ENCODE data around the gene CAPN7. TPM values are rescaled to one million over a fixed set of nuclear protein-coding genes. Genes with fewer than 3 reads are reported as not detected.

CAPN7 gene
- total and polyA plus RNA-seq, 8 donors, result 7.1 to 23.9 (median 18.8) TPM

DNA sequence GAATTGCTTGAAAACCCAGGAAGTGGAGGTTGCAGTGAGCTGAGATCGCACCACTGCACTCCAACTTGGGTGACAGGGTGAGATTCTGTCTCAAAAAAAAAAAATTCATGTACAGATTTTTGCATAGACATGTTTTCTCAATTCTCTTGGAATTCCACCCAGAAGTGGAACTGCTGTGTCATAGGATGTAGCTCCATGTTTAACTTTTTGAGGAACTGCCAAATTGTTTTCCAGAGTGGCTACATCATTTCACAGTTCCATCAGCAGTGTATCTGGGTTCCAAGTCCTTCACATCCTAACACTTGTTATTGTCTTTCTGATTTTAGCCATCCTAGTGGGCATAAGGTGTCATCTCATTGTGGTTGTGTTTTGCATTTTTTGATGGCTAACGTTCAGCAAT, 9.9 kb downstream of the CAPN7 start:
- peaks cover 7 to 41% (median 19%) of the 10 kb centered on the region in 3 donors for H3K36me3 ChIP-seq
- H3K27ac ChIP-seq, result no peak overlapping the region
- H3K9me3 ChIP-seq, result no peaks in the 10 kb centered on the region
- no peak overlapping the region for H3K4me3 ChIP-seq
- H3K4me1 ChIP-seq, result peaks cover 0 to 9% (median 0%) of the 10 kb centered on the region in 3 donors
- intact Hi-C loops (cut with DNase I), result no loop called here
- FAIRE-seq (no peak), ATAC-seq (no peak), DNase-seq (no peak)
- WGBS, 2 donors, result 75 to 86% methylated on average over 2 of the region's 2 CpGs
- H3K27me3 ChIP-seq, result no peaks in the 10 kb centered on the region
- TF ChIP-seq, protein P1, sequence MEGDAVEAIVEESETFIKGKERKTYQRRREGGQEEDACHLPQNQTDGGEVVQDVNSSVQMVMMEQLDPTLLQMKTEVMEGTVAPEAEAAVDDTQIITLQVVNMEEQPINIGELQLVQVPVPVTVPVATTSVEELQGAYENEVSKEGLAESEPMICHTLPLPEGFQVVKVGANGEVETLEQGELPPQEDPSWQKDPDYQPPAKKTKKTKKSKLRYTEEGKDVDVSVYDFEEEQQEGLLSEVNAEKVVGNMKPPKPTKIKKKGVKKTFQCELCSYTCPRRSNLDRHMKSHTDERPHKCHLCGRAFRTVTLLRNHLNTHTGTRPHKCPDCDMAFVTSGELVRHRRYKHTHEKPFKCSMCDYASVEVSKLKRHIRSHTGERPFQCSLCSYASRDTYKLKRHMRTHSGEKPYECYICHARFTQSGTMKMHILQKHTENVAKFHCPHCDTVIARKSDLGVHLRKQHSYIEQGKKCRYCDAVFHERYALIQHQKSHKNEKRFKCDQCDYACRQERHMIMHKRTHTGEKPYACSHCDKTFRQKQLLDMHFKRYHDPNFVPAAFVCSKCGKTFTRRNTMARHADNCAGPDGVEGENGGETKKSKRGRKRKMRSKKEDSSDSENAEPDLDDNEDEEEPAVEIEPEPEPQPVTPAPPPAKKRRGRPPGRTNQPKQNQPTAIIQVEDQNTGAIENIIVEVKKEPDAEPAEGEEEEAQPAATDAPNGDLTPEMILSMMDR (IDR thresholded peaks at IDR 0.05), result no peak

DNA sequence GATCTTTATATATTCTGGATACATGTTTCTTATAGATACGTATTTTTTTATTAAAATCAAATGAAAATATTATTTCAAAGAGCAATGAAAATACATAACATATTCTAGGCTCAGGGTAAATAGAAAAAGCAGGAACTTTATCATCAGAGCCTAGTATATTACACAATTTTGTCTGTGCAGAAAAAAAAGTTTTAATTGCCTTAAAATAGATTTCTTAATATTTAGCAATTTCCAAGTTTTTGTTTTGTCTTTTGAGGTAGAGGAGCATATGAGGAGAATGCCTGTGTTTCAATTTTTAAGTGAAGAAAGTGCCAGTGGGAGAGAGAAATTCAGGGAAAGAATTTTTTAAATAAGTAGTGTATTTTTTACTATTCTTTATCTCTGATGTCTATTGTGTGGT, 10.5 kb downstream of the CAPN7 start:
- WGBS, 2 donors, result 94 to 96% methylated on average over 1 of the region's 1 CpG
- DNase-seq (no peak), ATAC-seq (no peak), FAIRE-seq (no peak)
- H3K36me3 ChIP-seq, result peaks cover 7 to 46% (median 24%) of the 10 kb centered on the region in 3 donors
- no peak overlapping the region for H3K4me3 ChIP-seq
- no peak overlapping the region for H3K27ac ChIP-seq
- TF ChIP-seq, protein P1 (IDR thresholded peaks at IDR 0.05), result no peak
- H3K27me3 ChIP-seq, result no peaks in the 10 kb centered on the region
- H3K4me1 ChIP-seq, result peaks cover 0 to 9% (median 0%) of the 10 kb centered on the region in 3 donors
- intact Hi-C loops (cut with DNase I), result no loop called here
- H3K9me3 ChIP-seq, result no peaks in the 10 kb centered on the region

DNA sequence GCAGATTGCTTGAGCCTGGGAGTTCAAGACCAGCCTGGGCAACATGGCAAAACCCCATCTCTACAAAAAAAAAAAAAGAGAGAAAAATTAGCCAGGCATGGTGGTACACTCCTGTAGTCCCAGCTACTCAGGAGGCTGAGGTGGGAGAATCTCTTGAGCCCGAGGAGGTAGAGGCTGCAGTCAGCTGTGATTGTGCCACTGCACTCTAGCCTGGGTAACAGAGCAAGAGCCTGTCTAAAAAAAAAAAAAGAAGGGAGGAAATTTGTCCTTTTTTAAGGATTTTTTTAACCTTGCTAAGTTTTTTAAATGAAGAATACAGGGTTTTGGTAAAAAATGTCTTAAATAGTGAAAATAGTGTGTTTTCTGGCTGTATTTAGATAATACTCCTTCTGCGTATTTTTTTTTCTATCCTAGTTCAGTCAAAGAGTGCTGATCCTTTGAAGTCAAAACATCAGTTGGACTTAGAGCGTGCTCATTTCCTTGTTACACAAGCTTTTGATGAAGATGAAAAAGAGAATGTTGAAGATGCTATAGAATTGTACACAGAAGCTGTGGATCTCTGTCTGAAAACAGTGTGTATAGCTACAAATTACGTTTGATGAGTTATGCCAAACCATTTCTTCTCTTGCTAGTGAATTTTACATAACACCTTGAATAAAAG, 11.1 kb downstream of the CAPN7 start:
- Histone ChIP-seq H3K4me1 (peaks cover 0 to 9% (median 0%) of the 10 kb centered on the region in 3 donors), H3K4me3 (no peak overlapping the region), H3K27me3 (no peaks in the 10 kb centered on the region), H3K9me3 (no peaks in the 10 kb centered on the region), H3K27ac (no peak overlapping the region), H3K36me3 (peaks cover 7 to 48% (median 26%) of the 10 kb centered on the region in 3 donors)
- WGBS, 2 donors, result 94 to 95% methylated on average over 4 of the region's 4 CpGs
- intact Hi-C loops (cut with DNase I), result no loop called here
- no peak for FAIRE-seq
- ATAC-seq, result no peak
- TF ChIP-seq, protein P1 (IDR thresholded peaks at IDR 0.05), result no peak
- no peak for DNase-seq

DNA sequence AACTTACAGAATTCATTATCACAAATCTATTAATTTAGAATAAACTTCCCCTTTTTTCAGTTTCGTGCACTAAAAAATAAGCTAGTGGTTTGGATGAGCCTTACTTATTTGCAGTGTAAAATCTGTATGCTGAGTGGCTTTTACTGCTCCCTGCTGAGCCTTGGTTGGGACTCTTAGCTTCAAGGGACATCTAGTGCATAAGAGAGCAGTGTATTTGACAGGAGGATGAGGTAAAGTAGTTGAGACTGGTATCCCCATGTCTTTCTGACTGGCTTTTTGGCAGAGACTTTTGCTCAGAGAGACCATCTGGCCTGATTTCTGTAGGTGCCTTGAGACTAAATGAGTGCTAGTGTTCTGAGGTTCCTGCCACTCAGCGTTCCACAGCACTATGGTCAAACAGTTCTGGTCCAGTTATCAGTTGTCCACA, 11.8 kb downstream of the CAPN7 start:
- no peak overlapping the region for H3K4me3 ChIP-seq
- no peak for FAIRE-seq
- ATAC-seq, result no peak
- peaks cover 7 to 43% (median 31%) of the 10 kb centered on the region in 3 donors for H3K36me3 ChIP-seq
- 43 to 53% methylated on average over 2 of the region's 2 CpGs for WGBS, 2 donors
- peaks cover 0 to 9% (median 0%) of the 10 kb centered on the region in 3 donors for H3K4me1 ChIP-seq
- TF ChIP-seq, protein P1 (IDR thresholded peaks at IDR 0.05), result no peak
- no peaks in the 10 kb centered on the region for H3K27me3 ChIP-seq
- intact Hi-C loops (cut with DNase I), result no loop called here
- DNase-seq, result no peak
- no peaks in the 10 kb centered on the region for H3K9me3 ChIP-seq
- H3K27ac ChIP-seq, result no peak overlapping the region

DNA sequence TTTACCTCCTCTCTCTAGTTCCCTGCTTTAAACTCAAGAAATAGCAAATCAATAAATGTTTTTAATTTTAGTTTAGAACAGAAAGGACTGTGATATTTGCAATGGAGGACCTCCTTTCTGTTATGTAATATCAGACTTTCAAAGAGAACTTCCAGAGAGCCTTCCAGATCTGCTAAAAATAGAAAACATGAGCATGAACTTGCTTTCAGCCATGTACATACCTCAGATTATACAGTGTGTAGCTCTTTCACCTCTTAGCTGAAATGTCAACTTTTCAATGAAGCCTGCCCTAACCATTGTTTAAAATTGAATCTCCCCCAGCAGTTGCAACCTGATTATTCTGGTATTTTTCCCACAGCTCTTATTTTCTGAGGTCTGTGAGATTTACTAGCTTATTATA, 12.6 kb downstream of the CAPN7 start:
- intact Hi-C loops (cut with DNase I), result no loop called here
- Histone ChIP-seq H3K27ac (no peak overlapping the region), H3K4me1 (peaks cover 0 to 9% (median 0%) of the 10 kb centered on the region in 3 donors), H3K36me3 (peaks cover 7 to 45% (median 31%) of the 10 kb centered on the region in 3 donors), H3K9me3 (no peaks in the 10 kb centered on the region), H3K4me3 (no peak overlapping the region), H3K27me3 (no peaks in the 10 kb centered on the region)
- no peak for DNase-seq
- TF ChIP-seq, protein P1 (IDR thresholded peaks at IDR 0.05), result no peak
- ATAC-seq, result no peak
- no peak for FAIRE-seq

Measured in pancreas (tissue), 10 donors.